Myocyte (in vitro differentiated cells): Measurements from ENCODE around the gene HTRA3. TPM values are rescaled to one million over a fixed set of nuclear protein-coding genes. Genes with fewer than 3 reads are reported as not detected.

Experiments
- DNase-seq: peaks from one replicate; pipeline ENCODE4 v3.0.0-alpha.2; 2012; ENCODE audit warnings: low read depth
- total RNA-seq: library from RNA; depleted of rRNA; stranded (reverse); fragments of >200 nt; gene quantifications from 2 replicates; pipeline ENCODE4 v1.2.3, GENCODE V29; 2014

HTRA3 gene
- total RNA-seq, 1 donor from 2014 or later = 35.0 TPM

DNA sequence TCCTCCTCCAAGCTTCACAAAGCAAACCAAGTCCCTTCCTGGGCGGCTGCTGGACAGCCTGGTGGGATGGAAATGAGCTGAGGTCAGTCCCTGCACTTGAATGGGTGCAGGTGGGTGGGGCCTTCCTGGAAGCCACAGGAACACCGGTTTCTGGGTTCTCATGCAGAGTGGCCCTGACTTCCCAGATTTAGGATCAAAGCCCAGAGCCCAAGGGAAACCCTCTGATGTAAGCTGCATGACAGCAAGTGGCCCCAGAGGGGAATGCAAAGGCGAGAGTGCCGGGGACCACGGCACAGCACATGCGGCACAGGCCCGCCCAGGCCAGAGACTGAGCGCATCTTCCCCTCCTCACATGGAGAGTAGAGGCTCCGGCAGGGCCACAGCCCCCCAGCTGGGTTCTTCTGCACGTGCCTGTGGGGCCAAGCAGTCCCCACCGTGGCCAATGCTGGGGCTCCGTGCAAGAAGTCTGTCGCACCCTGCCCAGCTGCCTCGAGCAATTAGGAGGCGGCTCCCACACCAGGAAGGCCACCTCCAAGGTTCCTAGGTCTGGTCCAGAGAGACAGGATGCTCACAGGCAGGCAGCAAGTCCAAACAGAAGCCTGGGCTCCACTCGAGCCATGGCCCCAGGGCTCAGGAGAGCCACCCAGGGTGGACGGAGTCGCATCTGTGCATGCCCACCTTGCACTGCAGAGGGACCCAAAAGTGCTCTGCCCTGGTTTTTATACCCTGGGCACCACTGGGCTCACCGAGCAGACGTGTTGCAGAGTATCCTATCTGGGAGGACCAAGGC is 83.0 kb downstream of the HTRA3 start:
- no peak for DNase-seq

DNA sequence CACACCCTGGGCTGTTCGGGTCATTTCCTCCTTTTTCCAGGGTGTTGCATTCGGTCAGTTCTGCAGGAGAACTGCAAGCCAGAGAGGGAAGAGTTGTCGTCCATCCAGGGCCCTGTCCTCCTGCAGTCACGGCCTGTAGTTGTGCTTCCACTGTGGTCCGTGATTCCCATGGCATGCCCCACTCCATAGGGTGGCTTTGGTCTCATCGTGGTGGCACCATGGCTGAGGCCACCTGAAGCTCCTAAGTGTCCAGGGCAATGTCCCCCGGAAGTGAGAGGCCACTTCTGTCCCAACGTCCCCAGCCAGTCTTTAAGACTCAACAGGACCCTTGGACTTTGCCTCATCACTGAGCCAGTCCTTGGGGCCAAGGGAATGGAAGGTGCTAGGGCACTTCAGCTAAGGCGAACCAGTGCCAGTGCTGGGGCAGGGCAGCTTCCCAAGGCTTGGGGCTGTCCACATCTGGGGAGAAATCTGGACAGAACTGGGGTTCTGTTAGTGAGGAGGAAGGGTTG is 83.7 kb downstream of the HTRA3 start:
- no peak for DNase-seq

DNA sequence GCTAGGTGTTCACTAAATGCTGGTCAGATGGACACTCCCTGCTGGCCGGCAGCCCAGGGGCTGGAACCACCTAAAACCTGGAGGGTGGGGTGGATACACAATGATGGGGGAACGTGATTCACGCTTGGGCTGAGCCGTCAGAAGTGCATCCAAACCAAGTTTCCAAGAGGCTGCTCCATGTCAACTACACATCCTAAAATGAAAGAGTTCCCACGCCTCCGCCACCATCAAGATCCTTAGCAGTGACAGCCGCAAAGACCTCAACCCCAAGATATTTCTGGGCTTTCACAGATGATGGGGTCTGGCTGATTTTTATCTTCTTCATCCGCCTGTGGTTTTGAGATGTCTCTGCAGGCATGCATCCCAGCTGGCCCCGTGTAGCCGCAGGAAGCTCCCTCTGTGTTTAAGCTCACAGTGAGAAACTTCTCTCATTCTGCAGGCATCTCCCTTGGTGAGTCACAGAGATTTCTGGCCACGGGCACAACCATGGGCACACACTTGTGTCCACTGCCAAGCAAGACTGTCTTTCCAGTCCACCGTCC is 84.4 kb downstream of the HTRA3 start:
- peak; percentile 98 for DNase-seq

DNA sequence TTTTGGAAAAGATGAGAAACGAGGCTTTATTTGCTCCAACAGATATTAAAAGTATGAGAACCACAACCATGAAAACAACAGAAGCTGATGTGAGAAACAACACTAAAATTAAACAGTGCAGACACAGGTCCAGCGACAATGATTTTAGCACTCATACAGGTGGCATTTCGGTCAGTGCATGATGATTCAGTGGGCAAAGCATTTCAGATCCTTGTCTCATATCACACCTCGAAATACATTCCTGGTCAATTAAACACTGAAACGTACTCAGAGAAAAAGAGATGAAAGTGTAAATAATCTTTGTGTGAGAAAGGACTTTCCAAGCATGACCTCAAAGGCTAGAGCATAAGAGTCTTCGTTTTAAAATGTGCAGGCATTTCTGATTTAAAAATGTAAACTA is 85.8 kb downstream of the HTRA3 start:
- DNase-seq = peak; percentile 40

DNA sequence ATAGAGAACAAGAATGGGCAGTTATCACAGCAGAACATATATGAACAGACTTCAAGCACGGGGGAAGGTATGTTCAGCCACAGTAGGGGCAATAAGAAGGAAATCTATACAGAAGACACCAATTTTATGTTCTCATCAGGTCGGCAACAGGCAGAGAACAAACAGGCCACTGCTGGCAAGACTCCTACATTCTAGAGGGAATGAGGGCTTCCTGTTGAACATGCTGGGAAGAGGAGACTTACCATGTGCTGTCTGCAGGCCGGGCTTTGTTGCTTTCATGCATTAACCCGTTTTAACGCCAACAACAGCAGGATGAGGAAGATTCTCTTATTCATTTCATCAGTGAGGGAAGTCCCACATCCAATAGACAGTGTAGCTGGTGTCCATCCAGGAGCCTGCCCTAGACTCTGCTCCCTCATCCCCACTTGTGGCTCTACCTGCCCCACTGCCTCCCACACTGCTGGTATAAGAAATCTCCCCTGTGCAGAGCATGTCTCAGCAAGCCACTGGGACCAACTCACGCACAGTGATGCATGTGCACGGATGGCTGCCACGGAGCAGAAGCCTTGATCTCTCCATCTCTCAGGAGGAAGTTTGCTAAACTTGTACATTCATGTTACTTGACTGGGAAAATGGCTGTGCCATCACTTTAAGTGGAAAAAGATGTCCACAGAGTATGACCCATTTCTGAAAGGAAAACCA is 86.5 kb downstream of the HTRA3 start:
- DNase-seq = peak; percentile 36

Other genes with a start within 250 kb of the HTRA3 start
- gene ABLIM2, start 110.9 kb upstream of the HTRA3 start, total RNA-seq = 4.0 and 5.6 TPM in 2 replicates
- gene SH3TC1, start 70.5 kb upstream of the HTRA3 start, total RNA-seq = 0.68 and 0.94 TPM in 2 replicates
- 24.7 and 31.7 TPM in 2 replicates for gene ACOX3, start 171.0 kb downstream of the HTRA3 start, total RNA-seq
- 20.1 and 23.9 TPM in 2 replicates for gene TRMT44, start 171.0 kb downstream of the HTRA3 start, total RNA-seq